ENCODE results near the gene FAM111B.
"Not testable (repeated sequence)": the region's sequence is repeated elsewhere in the genome, so short reads cannot be mapped to it uniquely, and the experiment has no call there.

The FAM111B gene

DNA sequence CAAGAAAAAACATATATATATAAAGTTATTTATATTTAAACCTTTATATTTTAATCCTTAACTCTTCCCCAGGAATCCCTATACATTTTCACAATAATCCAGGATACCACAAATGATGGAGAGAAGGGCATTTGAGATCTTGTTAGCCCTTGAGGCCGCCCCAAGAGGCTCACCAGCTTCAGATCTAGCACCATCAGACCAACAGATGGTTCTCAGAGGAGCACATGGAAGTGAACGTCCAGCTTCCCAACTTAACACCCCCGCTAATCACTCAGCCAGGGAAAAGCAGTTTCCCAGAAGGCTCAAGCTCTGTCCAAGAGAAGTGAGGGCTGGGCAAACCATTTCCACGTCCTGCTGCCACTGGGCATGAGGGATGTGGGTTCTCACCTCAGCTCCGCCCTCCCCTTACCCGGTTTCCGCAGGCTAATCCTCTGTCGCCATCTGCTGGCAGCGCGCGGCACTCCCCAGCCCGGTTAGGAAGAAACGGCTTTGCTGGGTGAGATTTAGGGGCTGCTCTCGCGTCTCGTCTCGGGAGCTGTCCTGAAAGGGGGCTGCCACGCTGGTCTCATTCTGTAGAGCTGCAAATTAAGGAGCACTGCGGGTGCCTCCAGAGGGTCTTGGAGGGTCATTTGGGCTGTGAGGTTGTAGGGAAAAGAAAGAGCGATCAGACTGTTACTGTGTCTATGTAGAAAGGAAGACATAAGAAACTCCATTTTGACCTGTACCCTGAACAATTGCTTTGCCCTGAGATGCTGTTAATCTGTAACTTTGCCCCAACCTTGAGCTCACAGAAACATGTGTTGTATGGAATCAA lies 28.8 kb downstream of the FAM111B start:
- Histone ChIP-seq H3K4me1 (peaks cover 0 to 6% (median 0%) of the 10 kb centered on the region in 4 donors), H3K27me3 (no peaks in the 10 kb centered on the region), H3K36me3 (peaks cover 15 to 43% (median 24%) of the 10 kb centered on the region in 3 donors), H3K9me3 (no peaks in the 10 kb centered on the region), H3K27ac (no peak overlapping the region), H3K4me3 (no peak overlapping the region)
- peak; percentile 91 to 99 for TF ChIP-seq CTCF (IDR thresholded peaks at IDR 0.05)
- intact Hi-C loops (cut with DNase I; ENCODE audit: low total_unique reads): loop anchor here (10.0 kb wide), 1 partner anchor 481 kb away; no protein-coding TSS in a partner anchor
- DNase-seq: peak; percentile 79 to 82

GRCh38 chr11:59136551-59136950 lies 29.5 kb downstream of the FAM111B start:
- not testable (repeated sequence) for H3K9me3 ChIP-seq, DNase-seq, H3K4me1 ChIP-seq, H3K4me3 ChIP-seq, H3K27ac ChIP-seq, H3K27me3 ChIP-seq
- peaks cover 15 to 37% (median 22%) of the 10 kb centered on the region in 3 donors for H3K36me3 ChIP-seq
- intact Hi-C loops (cut with DNase I; ENCODE audit: low total_unique reads): loop anchor here (10.0 kb wide), 1 partner anchor 482 kb away; no protein-coding TSS in a partner anchor

GRCh38 chr11:59137190-59137589 lies 30.2 kb downstream of the FAM111B start:
- Histone ChIP-seq H3K4me1 (peaks cover 0 to 8% (median 3%) of the 10 kb centered on the region in 4 donors), H3K27me3 (no peaks in the 10 kb centered on the region), H3K36me3 (peaks cover 9 to 30% (median 15%) of the 10 kb centered on the region in 3 donors), H3K4me3 (no peak overlapping the region), H3K9me3 (no peaks in the 10 kb centered on the region), H3K27ac (no peak overlapping the region)
- TF ChIP-seq CTCF (IDR thresholded peaks at IDR 0.05): no peak
- DNase-seq: no peak
- intact Hi-C loops (cut with DNase I; ENCODE audit: low total_unique reads): loop anchor here (10.0 kb wide), 1 partner anchor 482 kb away; no protein-coding TSS in a partner anchor

DNA sequence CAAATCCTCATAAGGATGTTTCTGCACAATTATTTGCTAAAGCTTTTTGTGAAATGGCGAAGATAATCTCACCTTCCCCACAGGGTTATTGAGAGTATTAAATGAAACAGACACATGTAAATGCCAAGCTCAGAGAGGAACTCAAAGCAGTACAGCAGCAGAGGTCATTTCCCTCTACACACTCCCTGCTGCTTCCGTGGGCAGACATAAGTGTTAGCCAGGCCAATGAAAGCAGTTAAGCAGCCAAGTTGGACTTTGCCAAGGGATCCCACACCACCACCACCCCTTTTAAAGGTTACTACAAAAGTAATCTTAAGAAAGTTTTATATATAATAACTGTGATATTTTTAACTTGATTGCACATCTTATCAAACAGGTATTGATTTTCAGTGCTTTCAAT lies 31.6 kb downstream of the FAM111B start:
- no peaks in the 10 kb centered on the region for H3K27me3 ChIP-seq
- peaks cover 8 to 16% (median 8%) of the 10 kb centered on the region in 3 donors for H3K36me3 ChIP-seq
- TF ChIP-seq CTCF (IDR thresholded peaks at IDR 0.05): no peak
- H3K27ac ChIP-seq: no peak overlapping the region
- intact Hi-C loops (cut with DNase I; ENCODE audit: low total_unique reads): loop anchor here (10.0 kb wide), 1 partner anchor 484 kb away; no protein-coding TSS in a partner anchor
- peaks cover 0 to 12% (median 4%) of the 10 kb centered on the region in 4 donors for H3K4me1 ChIP-seq
- no peaks in the 10 kb centered on the region for H3K9me3 ChIP-seq
- no peak for DNase-seq
- no peak overlapping the region for H3K4me3 ChIP-seq

GRCh38 chr11:59141191-59141590 lies 34.2 kb downstream of the FAM111B start:
- peak overlapping the region in 1 of 2 donors; percentile 88 for H3K27ac ChIP-seq
- H3K4me1 ChIP-seq: peaks cover 0 to 25% (median 8%) of the 10 kb centered on the region in 4 donors
- H3K36me3 ChIP-seq: peaks cover 0 to 11% (median 0%) of the 10 kb centered on the region in 3 donors
- no peaks in the 10 kb centered on the region for H3K9me3 ChIP-seq
- DNase-seq: no peak
- intact Hi-C loops (cut with DNase I; ENCODE audit: low total_unique reads): no loop called here
- no peak overlapping the region for H3K4me3 ChIP-seq
- TF ChIP-seq CTCF (IDR thresholded peaks at IDR 0.05): no peak
- H3K27me3 ChIP-seq: no peaks in the 10 kb centered on the region
